ENCODE data around the gene PAK5. TPM values are rescaled to one million over a fixed set of nuclear protein-coding genes. Genes with fewer than 3 reads are reported as not detected.

PAK5 gene
- total RNA-seq, 1 experiment from 2014 or later, result not detected

DNA sequence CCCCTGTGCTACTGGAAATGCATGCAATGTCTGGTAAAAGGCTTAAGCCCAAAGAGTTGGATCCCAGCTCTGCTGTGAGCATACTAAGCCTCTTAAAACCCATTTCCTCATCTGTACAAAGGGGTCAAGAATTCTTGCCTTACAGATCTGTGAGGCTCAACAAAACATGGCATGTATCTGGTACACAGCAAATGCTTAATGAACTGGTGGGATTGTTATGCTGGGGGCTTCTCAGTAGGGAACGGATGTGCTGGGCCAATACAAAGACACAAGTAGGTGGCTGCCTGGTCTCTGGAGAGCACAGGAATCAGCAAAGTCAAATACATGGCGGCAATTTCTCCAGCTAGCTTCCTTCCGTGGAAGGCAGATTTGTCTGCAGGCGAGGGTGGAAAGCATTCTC is 262.2 kb downstream of the PAK5 start:
- DNase-seq (ENCODE audit: low read depth, low spot score) (no peak), ATAC-seq (no peak)
- Histone ChIP-seq H3K27ac (ENCODE audit: low read length) (no peak overlapping the region), H3K36me3 (ENCODE audit: control insufficient read depth, insufficient read depth, low read length) (no peaks in the 10 kb centered on the region), H3K9me3 (ENCODE audit: control insufficient read depth, insufficient read depth, low read depth, low read length) (no peaks in the 10 kb centered on the region), H3K4me3 (ENCODE audit: low read depth in 2 of 2, low read length in 2 of 2) (no peak overlapping the region), H3K27me3 (ENCODE audit: control insufficient read depth, insufficient read depth, low read length) (no peaks in the 10 kb centered on the region), H3K4me1 (ENCODE audit: control insufficient read depth, insufficient read depth, low read length) (no peaks in the 10 kb centered on the region)
- TF ChIP-seq, protein P1, sequence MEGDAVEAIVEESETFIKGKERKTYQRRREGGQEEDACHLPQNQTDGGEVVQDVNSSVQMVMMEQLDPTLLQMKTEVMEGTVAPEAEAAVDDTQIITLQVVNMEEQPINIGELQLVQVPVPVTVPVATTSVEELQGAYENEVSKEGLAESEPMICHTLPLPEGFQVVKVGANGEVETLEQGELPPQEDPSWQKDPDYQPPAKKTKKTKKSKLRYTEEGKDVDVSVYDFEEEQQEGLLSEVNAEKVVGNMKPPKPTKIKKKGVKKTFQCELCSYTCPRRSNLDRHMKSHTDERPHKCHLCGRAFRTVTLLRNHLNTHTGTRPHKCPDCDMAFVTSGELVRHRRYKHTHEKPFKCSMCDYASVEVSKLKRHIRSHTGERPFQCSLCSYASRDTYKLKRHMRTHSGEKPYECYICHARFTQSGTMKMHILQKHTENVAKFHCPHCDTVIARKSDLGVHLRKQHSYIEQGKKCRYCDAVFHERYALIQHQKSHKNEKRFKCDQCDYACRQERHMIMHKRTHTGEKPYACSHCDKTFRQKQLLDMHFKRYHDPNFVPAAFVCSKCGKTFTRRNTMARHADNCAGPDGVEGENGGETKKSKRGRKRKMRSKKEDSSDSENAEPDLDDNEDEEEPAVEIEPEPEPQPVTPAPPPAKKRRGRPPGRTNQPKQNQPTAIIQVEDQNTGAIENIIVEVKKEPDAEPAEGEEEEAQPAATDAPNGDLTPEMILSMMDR (IDR thresholded peaks at IDR 0.05), result no peak
- TF ChIP-seq, protein P2, sequence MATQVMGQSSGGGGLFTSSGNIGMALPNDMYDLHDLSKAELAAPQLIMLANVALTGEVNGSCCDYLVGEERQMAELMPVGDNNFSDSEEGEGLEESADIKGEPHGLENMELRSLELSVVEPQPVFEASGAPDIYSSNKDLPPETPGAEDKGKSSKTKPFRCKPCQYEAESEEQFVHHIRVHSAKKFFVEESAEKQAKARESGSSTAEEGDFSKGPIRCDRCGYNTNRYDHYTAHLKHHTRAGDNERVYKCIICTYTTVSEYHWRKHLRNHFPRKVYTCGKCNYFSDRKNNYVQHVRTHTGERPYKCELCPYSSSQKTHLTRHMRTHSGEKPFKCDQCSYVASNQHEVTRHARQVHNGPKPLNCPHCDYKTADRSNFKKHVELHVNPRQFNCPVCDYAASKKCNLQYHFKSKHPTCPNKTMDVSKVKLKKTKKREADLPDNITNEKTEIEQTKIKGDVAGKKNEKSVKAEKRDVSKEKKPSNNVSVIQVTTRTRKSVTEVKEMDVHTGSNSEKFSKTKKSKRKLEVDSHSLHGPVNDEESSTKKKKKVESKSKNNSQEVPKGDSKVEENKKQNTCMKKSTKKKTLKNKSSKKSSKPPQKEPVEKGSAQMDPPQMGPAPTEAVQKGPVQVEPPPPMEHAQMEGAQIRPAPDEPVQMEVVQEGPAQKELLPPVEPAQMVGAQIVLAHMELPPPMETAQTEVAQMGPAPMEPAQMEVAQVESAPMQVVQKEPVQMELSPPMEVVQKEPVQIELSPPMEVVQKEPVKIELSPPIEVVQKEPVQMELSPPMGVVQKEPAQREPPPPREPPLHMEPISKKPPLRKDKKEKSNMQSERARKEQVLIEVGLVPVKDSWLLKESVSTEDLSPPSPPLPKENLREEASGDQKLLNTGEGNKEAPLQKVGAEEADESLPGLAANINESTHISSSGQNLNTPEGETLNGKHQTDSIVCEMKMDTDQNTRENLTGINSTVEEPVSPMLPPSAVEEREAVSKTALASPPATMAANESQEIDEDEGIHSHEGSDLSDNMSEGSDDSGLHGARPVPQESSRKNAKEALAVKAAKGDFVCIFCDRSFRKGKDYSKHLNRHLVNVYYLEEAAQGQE (IDR thresholded peaks at IDR 0.05; ENCODE audit: insufficient read depth in 1 of 2, low read depth in 2 of 2, low read length in 1 of 2), result no peak
- TF ChIP-seq SIN3A (IDR thresholded peaks at IDR 0.05; ENCODE audit: borderline replicate concordance, insufficient read depth, low read depth, low read length) (no peak), TCF7L2 (IDR thresholded peaks at IDR 0.05; ENCODE audit: low read depth, low read length) (no peak), POLR2AphosphoS5 (IDR thresholded peaks at IDR 0.05; ENCODE audit: low read depth, low read length) (no peak)
- no TSS peak for BruUV-seq (replicated peaks)
- intact Hi-C loops (cut with micrococcal nuclease; ENCODE audit: unreplicated experiment), result no loop called here
- ChIA-PET POLR2A (no interaction called here), CTCF (no interaction called here)
- in situ Hi-C loops (cut with HindIII; ENCODE audit: low pct_unique_long_range_greater_than_20kb, low sequenced_read_pairs), result no loop called here

DNA sequence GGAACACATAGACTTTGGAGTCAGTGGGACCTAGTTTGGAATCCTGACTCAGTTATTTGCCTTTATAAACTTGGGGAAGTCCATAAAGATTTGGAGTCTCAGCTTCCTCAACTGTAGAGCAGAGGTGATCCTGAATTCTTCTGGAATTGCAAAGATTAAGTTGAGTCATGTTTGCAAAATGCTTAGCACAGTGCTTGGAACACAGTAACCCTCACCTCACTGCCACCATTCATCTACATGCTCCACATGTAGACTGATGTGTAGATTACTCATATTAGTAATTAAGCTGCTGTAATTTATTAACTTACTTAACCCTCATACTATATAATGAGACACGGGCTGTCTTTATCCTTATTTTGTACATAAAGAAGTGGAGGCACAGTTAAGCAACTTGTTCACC is 263.0 kb downstream of the PAK5 start:
- Histone ChIP-seq H3K36me3 (ENCODE audit: control insufficient read depth, insufficient read depth, low read length) (no peaks in the 10 kb centered on the region), H3K4me1 (ENCODE audit: control insufficient read depth, insufficient read depth, low read length) (no peaks in the 10 kb centered on the region), H3K9me3 (ENCODE audit: control insufficient read depth, insufficient read depth, low read depth, low read length) (no peaks in the 10 kb centered on the region), H3K27ac (ENCODE audit: low read length) (no peak overlapping the region), H3K4me3 (ENCODE audit: low read depth in 2 of 2, low read length in 2 of 2) (no peak overlapping the region), H3K27me3 (ENCODE audit: control insufficient read depth, insufficient read depth, low read length) (no peaks in the 10 kb centered on the region)
- intact Hi-C loops (cut with micrococcal nuclease; ENCODE audit: unreplicated experiment), result no loop called here
- TF ChIP-seq, protein P1 (IDR thresholded peaks at IDR 0.05), result no peak
- TF ChIP-seq SIN3A (IDR thresholded peaks at IDR 0.05; ENCODE audit: borderline replicate concordance, insufficient read depth, low read depth, low read length) (no peak), TCF7L2 (IDR thresholded peaks at IDR 0.05; ENCODE audit: low read depth, low read length) (no peak), POLR2AphosphoS5 (IDR thresholded peaks at IDR 0.05; ENCODE audit: low read depth, low read length) (no peak)
- TF ChIP-seq, protein P2 (IDR thresholded peaks at IDR 0.05; ENCODE audit: insufficient read depth in 1 of 2, low read depth in 2 of 2, low read length in 1 of 2), result no peak
- CTCF ChIA-PET, result no interaction called here
- no TSS peak for BruUV-seq (replicated peaks)
- ATAC-seq (no peak), DNase-seq (ENCODE audit: low read depth, low spot score) (no peak)
- POLR2A ChIA-PET, result no interaction called here
- in situ Hi-C loops (cut with HindIII; ENCODE audit: low pct_unique_long_range_greater_than_20kb, low sequenced_read_pairs), result no loop called here

Measured in Panc1 (cell line).